NOMO-1 (cell line): Measurements from ENCODE around the gene DNASE1L3.
A peak's percentile ranks its signal among the peaks of the same experiment; 100 is the strongest.
"Not testable (repeated sequence)": the region's sequence is repeated elsewhere in the genome, so short reads cannot be mapped to it uniquely, and the experiment has no call there.

Experiments
- DNase-seq, 2 experiments: peaks; one replicate each; lab custom pipeline; 2025; ENCODE audit not compliant: unreplicated experiment in 2 of 2; lab: John Stamatoyannopoulos, UW

The DNASE1L3 gene

GRCh38 chr3:58210761-58211460 is at the start of gene DNASE1L3:
Gene DNASE1L3, minus strand, starts transcription at chr3:58210972. Its CDS starts 66 bp downstream, at chr3:58210906.
- DNase-seq: no peak

- peak; percentile 13 to 73 for DNase-seq
Observed at GRCh38 chr3:58260261-58260731, 49.5 kb upstream of the DNASE1L3 start.

GRCh38 chr3:58258392-58259055 is 47.8 kb upstream of the DNASE1L3 start:
- no peak for DNase-seq

GRCh38 chr3:58256511-58256910 is 45.7 kb upstream of the DNASE1L3 start:
- DNase-seq: no peak

GRCh38 chr3:58256061-58256460 is 45.3 kb upstream of the DNASE1L3 start:
- DNase-seq: no peak

- DNase-seq: no peak
Observed at GRCh38 chr3:58254144-58254543, 43.4 kb upstream of the DNASE1L3 start.

GRCh38 chr3:58251631-58252035 is 40.9 kb upstream of the DNASE1L3 start:
- DNase-seq: no peak

- DNase-seq: no peak
Observed at GRCh38 chr3:58250093-58250707, 39.4 kb upstream of the DNASE1L3 start.

GRCh38 chr3:58249358-58250092 is 38.8 kb upstream of the DNASE1L3 start:
- DNase-seq: no peak

GRCh38 chr3:58246148-58247047 is 35.6 kb upstream of the DNASE1L3 start:
- DNase-seq: no peak

GRCh38 chr3:58243976-58244585 is 33.3 kb upstream of the DNASE1L3 start:
- DNase-seq: no peak

- DNase-seq: not testable (repeated sequence)
Observed at GRCh38 chr3:58242860-58243259, 32.1 kb upstream of the DNASE1L3 start.

- DNase-seq: no peak
Observed at GRCh38 chr3:58242340-58242739, 31.6 kb upstream of the DNASE1L3 start.

- no peak for DNase-seq
Observed at GRCh38 chr3:58241306-58242044, 30.7 kb upstream of the DNASE1L3 start.

GRCh38 chr3:58238830-58239229 is 28.1 kb upstream of the DNASE1L3 start:
- no peak for DNase-seq

- DNase-seq: no peak
Observed at GRCh38 chr3:58237941-58238681, 27.3 kb upstream of the DNASE1L3 start.

- peak; percentile 61 to 65 for DNase-seq
Observed at GRCh38 chr3:58237238-58237940, 26.6 kb upstream of the DNASE1L3 start, which contains the start of gene ABHD6. Gene ABHD6, plus strand, starts transcription at chr3:58237792. Its CDS starts 18,795 bp downstream, at chr3:58256587.
